ENCODE results near the gene ZMYND10.

- TF ChIP-seq BHLHE40 (IDR thresholded peaks at IDR 0.05; ENCODE audit: borderline replicate concordance) (no peak), ARNT (IDR thresholded peaks at IDR 0.05) (no peak), TARDBP (IDR thresholded peaks at IDR 0.05) (no peak)
These were observed 25.1 kb upstream of the ZMYND10 start for GRCh38 chr3:50370594-50370993.

All from HEK293T (cell line).